Testis (tissue), 2 donors: Measurements from ENCODE around the gene RELCH.

Source experiments
- POLR2A ChIP-seq: fragments of 450-650 bp; IDR thresholded peaks from one replicate; pipeline ENCODE4 v1.6.1; 2017; ENCODE audit warnings: antibody characterized with exemption, mild to moderate bottlenecking, moderate library complexity
- TF ChIP-seq, protein P1 (sequence below), 3 experiments: fragments of 450-650 bp in 2 of 3; fragments of 200-600 bp in 1 of 3; sonication (generic) in 1 of 3; IDR thresholded peaks; one replicate each; pipeline ENCODE4 v1.5.1; 2016 to 2019; ENCODE audit warnings: antibody characterized with exemption in 3 of 3, mild to moderate bottlenecking in 2 of 3, moderate library complexity in 1 of 3

DNA sequence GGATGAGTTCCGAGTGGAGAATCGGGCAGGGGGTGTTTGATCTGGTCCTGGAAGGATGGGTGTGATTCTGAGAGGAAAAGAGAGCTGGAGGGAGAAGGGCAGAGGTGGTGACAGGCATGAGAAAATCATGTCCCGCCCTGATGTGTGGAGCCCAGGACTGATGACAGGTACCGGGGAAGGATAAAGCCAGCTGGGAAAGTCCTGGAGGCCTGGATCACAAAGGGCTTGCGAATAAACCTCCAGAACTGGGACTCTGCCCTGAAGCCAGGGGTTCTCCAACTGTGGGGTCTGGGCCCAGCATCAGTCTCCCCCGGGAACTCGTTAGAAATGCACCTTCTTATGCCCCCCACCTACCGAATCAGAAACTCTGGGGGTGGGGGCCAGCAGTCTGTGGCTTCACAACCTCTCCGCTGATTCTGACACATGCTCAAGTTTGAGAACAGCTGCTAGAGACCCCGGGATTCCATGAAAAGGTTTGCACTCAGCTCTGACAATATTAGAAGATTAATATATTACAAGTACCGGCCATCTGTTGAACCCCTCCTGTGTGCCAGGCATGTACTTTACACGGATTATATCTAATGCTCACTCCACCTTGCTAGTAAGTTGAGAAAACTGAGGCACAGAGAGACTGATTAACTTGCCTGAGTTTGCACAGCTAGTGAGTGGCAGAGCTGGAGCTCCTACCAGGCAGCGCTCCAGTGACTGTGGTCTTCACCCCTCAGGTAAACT lies 146.1 kb downstream of the RELCH start:
- TF ChIP-seq, protein P1, sequence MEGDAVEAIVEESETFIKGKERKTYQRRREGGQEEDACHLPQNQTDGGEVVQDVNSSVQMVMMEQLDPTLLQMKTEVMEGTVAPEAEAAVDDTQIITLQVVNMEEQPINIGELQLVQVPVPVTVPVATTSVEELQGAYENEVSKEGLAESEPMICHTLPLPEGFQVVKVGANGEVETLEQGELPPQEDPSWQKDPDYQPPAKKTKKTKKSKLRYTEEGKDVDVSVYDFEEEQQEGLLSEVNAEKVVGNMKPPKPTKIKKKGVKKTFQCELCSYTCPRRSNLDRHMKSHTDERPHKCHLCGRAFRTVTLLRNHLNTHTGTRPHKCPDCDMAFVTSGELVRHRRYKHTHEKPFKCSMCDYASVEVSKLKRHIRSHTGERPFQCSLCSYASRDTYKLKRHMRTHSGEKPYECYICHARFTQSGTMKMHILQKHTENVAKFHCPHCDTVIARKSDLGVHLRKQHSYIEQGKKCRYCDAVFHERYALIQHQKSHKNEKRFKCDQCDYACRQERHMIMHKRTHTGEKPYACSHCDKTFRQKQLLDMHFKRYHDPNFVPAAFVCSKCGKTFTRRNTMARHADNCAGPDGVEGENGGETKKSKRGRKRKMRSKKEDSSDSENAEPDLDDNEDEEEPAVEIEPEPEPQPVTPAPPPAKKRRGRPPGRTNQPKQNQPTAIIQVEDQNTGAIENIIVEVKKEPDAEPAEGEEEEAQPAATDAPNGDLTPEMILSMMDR (IDR thresholded peaks at IDR 0.05): no peak
- TF ChIP-seq POLR2A: no peak
